M059J (cell line): ENCODE measurements around the gene ASPSCR1. TPM values are rescaled to one million over a fixed set of nuclear protein-coding genes. Genes with fewer than 3 reads are reported as not detected.

Experiments
- DNase-seq: peaks from one replicate; pipeline ENCODE4 v3.0.0-alpha.2; 2012; ENCODE audit warnings: low read depth
- total RNA-seq: library from RNA; depleted of rRNA; stranded (reverse); fragments of >200 nt; shearing (Covaris generic); gene quantifications from 2 replicates; pipeline ENCODE4 v1.2.3, GENCODE V29; 2014; rRNA removed

The ASPSCR1 gene
- total RNA-seq: 27.4 and 33.0 TPM in 2 replicates

GRCh38 chr17:81977211-81977808 is at the start of gene ASPSCR1:
TSS of gene ASPSCR1 (plus strand) at chr17:81977629. CDS start at chr17:81977647, 18 bp downstream.
- peak; percentile 80 for DNase-seq

GRCh38 chr17:81927653-81928543 is 49.5 kb upstream of the ASPSCR1 start, which contains the start of gene MAFG:
TSS of gene MAFG (minus strand) at chr17:81927735. CDS start at chr17:81923185, 4,550 bp downstream.
- peak; percentile 93 for DNase-seq

GRCh38 chr17:81928544-81929252 is 48.7 kb upstream of the ASPSCR1 start:
- no peak for DNase-seq

- DNase-seq: no peak
Observed at GRCh38 chr17:81929253-81930141, 47.9 kb upstream of the ASPSCR1 start.

- DNase-seq: no peak
Observed at GRCh38 chr17:81930142-81931125, 47.0 kb upstream of the ASPSCR1 start.

- no peak for DNase-seq
Observed at GRCh38 chr17:81931189-81931556, 46.3 kb upstream of the ASPSCR1 start.

- no peak for DNase-seq
Observed at GRCh38 chr17:81931557-81932332, 45.7 kb upstream of the ASPSCR1 start.

GRCh38 chr17:81932333-81932983 is 45.0 kb upstream of the ASPSCR1 start:
- DNase-seq: no peak

GRCh38 chr17:81933178-81933699 is 44.2 kb upstream of the ASPSCR1 start:
- DNase-seq: no peak

GRCh38 chr17:81934098-81934757 is 43.2 kb upstream of the ASPSCR1 start:
- DNase-seq: no peak

GRCh38 chr17:81934850-81935708 is 42.4 kb upstream of the ASPSCR1 start:
- no peak for DNase-seq

GRCh38 chr17:81935709-81936084 is 41.7 kb upstream of the ASPSCR1 start:
- no peak for DNase-seq

GRCh38 chr17:81939218-81939617 is 38.2 kb upstream of the ASPSCR1 start:
- no peak for DNase-seq

- DNase-seq: no peak
Observed at GRCh38 chr17:81939881-81940385, 37.5 kb upstream of the ASPSCR1 start.

GRCh38 chr17:81940538-81941483 is 36.6 kb upstream of the ASPSCR1 start:
- no peak for DNase-seq
